Pancreas (tissue), 10 donors: ENCODE data around the gene WWC1. TPM values are rescaled to one million over a fixed set of nuclear protein-coding genes. Genes with fewer than 3 reads are reported as not detected.

Experiments used
- ATAC-seq, 4 donors: fragments of 200-7000 bp; cut with Tn5 transposase; one replicate each; pipeline versions ENCODE4 v1.8.0 to v1.9.1; 2020; ENCODE audit warnings: mild to moderate bottlenecking in 4 of 4, moderate library complexity in 4 of 4
- DNase-seq, 6 donors: peaks; one replicate each; pipeline ENCODE4 v3.0.0-alpha.2; 2020
- FAIRE-seq: peaks from 2 replicates; lab custom pipeline; 2012; peaks lifted over from hg19 to GRCh38; lab: Jason Lieb, UNC
- H3K27ac ChIP-seq, 4 donors: fragments of 200-600 bp; sonication (generic); 1 replicate in 3 of 4; 2 replicates in 1 of 4; pipeline versions ENCODE4 v1.5.0 to v1.8.0; 2020
- H3K27me3 ChIP-seq, 4 donors: fragments of 200-600 bp; one replicate each; pipeline ENCODE4 v1.8.0; 2021
- H3K36me3 ChIP-seq, 3 donors: fragments of 200-600 bp; sonication (generic) in 1 of 3; one replicate each; pipeline versions ENCODE4 v1.5.0 to v1.8.0; 2020 to 2021
- H3K4me1 ChIP-seq, 3 donors: fragments of 200-600 bp; one replicate each; pipeline ENCODE4 v1.8.0; 2021
- H3K4me3 ChIP-seq, 4 donors: fragments of 200-600 bp; sonication (generic) in 2 of 4; one replicate each; pipeline versions ENCODE4 v1.5.0 to v1.8.0; 2020 to 2021
- H3K9me3 ChIP-seq, 4 donors: fragments of 200-600 bp; one replicate each; pipeline ENCODE4 v1.8.0; 2021
- WGBS, 2 donors: extraction: QIAGEN DNeasy Blood & Tissue Kit; methylation state at CpG; one replicate each; pipeline ENCODE4 v1.1.7; 2013; 5-methylcytosine and 5-hydroxymethylcytosine counted together
- intact Hi-C, 3 donors: fragments of 100-400 bp; cut with DNase I; formaldehyde crosslinking; loops; one replicate each; pipeline versions ENCODE4 v1.11.1 to v1.14.2; 2022
- polyA plus RNA-seq, 2 donors: library from polyadenylated mRNA; stranded (reverse); fragments of 200-250 nt; gene quantifications; one replicate each; pipeline ENCODE4 v1.2.3, GENCODE V29; 2013
- total RNA-seq, 6 donors: library from RNA; stranded (reverse); fragmentation: NEBNext Ultra II Directional in 4 of 6; extraction: Animal tissue kit (Norgen Biotek cat#: 25700) in 4 of 6; gene quantifications; one replicate each; pipeline versions ENCODE4 v1.2.1 to v1.2.4, GENCODE V29; 2021 to 2023
- TF ChIP-seq, protein P1 (sequence below), 4 donors: fragments of 200-600 bp; sonication (generic) in 3 of 4; IDR thresholded peaks; one replicate each; pipeline versions ENCODE4 v1.5.0 to v1.8.0; 2021; ENCODE audit warnings: antibody characterized with exemption in 4 of 4
- donor health status: healthy with polysubstance abuse.
- donor health status: DM: no; HTN: no; CAD: no; lungs with moderate emphysema.
- donor health status: DM: no; HTN: no; CAD: no.
- donor health status: control.
- donor health status: control.
- donor health status: Bipolar disorder and iron deficiency.
- donor health status: DM: yes; HTN: yes; CAD: no.
- donor health status: DM: no; HTN: no; CAD: no.
- donor health status: DM: no; HTN: no; CAD: no.
- donor health status: DM: yes; HTN: yes; CAD: no.

WWC1 gene
- total and polyA plus RNA-seq, 8 donors, result 35.0 to 54.2 (median 38.7) TPM

DNA sequence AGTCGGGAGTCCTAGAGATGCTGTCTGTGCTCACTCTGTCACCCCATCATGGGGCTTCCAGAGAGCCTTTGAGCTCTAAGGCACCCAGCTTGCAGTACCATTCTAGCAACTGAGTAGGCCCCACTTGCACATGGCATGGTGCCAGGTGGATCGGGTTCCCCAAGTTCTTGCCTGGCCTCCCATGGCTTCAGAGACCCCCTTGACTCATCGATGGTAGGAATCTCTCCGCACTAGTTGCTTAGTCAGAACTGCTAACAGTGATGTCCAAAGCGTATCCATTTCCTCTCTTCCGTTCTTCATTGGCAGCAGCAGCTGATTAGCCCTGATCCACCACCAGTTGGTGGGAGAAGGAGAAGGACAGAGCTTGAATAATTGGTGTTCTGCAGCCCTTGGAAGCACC is 124.5 kb downstream of the WWC1 start:
- WGBS, 2 donors, result 93% methylated on average over 6 of the region's 6 CpGs
- intact Hi-C loops, result no loop called here
- ATAC-seq (no peak), DNase-seq (no peak), FAIRE-seq (no peak)
- H3K36me3 ChIP-seq, result peaks cover 0 to 40% (median 10%) of the 10 kb centered on the region in 3 donors
- no peaks in the 10 kb centered on the region for H3K27me3 ChIP-seq
- H3K27ac ChIP-seq, result no peak overlapping the region
- no peaks in the 10 kb centered on the region for H3K4me1 ChIP-seq
- TF ChIP-seq, protein P1, sequence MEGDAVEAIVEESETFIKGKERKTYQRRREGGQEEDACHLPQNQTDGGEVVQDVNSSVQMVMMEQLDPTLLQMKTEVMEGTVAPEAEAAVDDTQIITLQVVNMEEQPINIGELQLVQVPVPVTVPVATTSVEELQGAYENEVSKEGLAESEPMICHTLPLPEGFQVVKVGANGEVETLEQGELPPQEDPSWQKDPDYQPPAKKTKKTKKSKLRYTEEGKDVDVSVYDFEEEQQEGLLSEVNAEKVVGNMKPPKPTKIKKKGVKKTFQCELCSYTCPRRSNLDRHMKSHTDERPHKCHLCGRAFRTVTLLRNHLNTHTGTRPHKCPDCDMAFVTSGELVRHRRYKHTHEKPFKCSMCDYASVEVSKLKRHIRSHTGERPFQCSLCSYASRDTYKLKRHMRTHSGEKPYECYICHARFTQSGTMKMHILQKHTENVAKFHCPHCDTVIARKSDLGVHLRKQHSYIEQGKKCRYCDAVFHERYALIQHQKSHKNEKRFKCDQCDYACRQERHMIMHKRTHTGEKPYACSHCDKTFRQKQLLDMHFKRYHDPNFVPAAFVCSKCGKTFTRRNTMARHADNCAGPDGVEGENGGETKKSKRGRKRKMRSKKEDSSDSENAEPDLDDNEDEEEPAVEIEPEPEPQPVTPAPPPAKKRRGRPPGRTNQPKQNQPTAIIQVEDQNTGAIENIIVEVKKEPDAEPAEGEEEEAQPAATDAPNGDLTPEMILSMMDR (IDR thresholded peaks at IDR 0.05), result no peak
- no peak overlapping the region for H3K4me3 ChIP-seq
- no peaks in the 10 kb centered on the region for H3K9me3 ChIP-seq

DNA sequence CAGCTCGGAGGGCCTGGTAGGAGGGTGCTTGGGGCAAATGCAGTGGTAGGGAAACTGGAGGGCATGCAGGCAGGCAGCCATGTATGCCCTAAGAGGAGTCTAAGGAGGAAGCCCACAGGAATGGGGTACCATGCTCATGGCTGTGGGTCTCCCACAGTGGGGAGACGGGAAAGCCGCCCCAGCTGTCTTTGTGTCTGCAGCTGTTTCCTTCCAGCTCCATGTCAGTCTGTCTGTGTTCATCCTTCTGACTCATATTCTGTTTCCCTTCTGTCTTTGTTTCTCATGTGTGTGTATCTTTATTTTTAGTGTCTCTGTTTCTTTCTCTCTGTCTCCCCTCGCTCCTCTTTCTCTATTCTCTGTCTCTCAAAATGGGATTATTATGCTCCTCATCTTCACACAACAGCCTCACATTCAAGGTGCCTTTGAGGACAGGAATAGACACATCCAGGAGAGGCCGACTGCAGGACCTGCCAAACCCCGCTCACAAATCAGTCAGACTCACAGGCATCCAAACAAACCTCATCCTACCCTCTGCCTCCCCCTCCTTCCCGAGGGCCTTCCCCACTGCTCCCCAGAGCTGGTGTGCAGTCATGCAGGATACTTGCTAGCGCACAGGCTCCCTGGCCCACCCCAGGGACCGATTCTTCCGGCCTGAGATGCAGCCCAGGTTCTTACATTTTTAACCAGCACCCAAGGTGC is 126.4 kb downstream of the WWC1 start:
- intact Hi-C loops, result no loop called here
- H3K36me3 ChIP-seq, result peaks cover 0 to 28% (median 6%) of the 10 kb centered on the region in 3 donors

DNA sequence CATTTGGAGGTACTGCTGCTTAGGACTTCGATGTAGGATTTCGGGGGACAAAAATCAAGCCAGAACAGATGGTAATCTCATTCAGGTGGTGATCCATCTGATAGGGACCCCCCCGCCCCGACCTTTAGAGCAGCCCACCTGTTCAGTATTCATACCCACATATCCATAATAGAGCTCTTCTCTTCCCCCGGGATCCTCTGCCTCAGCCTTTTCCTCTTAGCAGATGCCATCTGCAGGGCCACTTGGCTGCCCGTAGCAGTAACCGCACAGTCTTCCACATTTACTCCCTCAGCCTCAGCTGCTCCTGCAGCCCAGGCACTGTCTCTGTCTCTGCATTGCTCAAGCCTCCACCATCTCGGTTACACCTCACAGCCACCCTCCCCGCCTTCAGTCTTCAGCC is 129.0 kb downstream of the WWC1 start:
- intact Hi-C loops, result loop anchor here in 2 of 3 donors (5.0 kb wide), 2 partner anchors 148 to 153 kb away; no protein-coding TSS in a partner anchor
- H3K27ac ChIP-seq, result no peak overlapping the region
- FAIRE-seq (no peak), ATAC-seq (no peak), DNase-seq (no peak)
- no peaks in the 10 kb centered on the region for H3K4me1 ChIP-seq
- peaks cover 0 to 13% (median 0%) of the 10 kb centered on the region in 3 donors for H3K36me3 ChIP-seq
- H3K27me3 ChIP-seq, result no peaks in the 10 kb centered on the region
- 82 to 84% methylated on average over 9 of the region's 9 CpGs for WGBS, 2 donors
- TF ChIP-seq, protein P1 (IDR thresholded peaks at IDR 0.05), result no peak
- no peak overlapping the region for H3K4me3 ChIP-seq
- no peaks in the 10 kb centered on the region for H3K9me3 ChIP-seq

More for the DNA sequence above, 126.4 kb downstream of the WWC1 start:
- no peak for DNase-seq
- H3K9me3 ChIP-seq, result no peaks in the 10 kb centered on the region
- H3K27me3 ChIP-seq, result no peaks in the 10 kb centered on the region
- 88 to 92% methylated on average over 10 of the region's 10 CpGs for WGBS, 2 donors
- ATAC-seq, result peak in 1 of 4 donors; percentile 11
- no peak overlapping the region for H3K4me3 ChIP-seq
- no peaks in the 10 kb centered on the region for H3K4me1 ChIP-seq
- FAIRE-seq, result no peak
- TF ChIP-seq, protein P1 (IDR thresholded peaks at IDR 0.05), result no peak
- H3K27ac ChIP-seq, result no peak overlapping the region

DNA sequence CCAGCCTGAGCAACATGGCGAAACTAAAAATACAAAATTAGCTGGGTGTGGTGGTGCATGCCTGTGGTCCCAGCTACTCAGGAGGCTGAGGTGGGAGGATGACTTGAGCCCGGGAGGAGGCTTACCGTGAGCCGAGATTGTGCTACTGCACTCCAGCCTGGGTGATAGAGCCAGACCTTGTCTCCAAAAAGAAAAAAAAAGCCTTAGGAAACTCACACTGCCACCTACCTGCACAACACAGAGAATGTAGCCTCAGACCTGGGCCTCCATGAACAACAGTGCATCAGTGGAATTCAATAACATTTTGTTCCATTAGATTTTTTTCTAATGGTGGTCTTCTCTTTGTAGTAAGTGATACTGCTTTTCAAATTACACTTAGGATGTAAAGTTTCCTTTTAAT is 131.0 kb downstream of the WWC1 start:
- intact Hi-C loops, result loop anchor here in 2 of 3 donors (5.0 kb wide), 2 partner anchors 150 to 155 kb away; no protein-coding TSS in a partner anchor

More for the DNA sequence above, 131.0 kb downstream of the WWC1 start:
- no peak for DNase-seq
- FAIRE-seq, result no peak
- Histone ChIP-seq H3K27me3 (no peaks in the 10 kb centered on the region), H3K4me1 (no peaks in the 10 kb centered on the region), H3K36me3 (peaks cover 0 to 10% (median 0%) of the 10 kb centered on the region in 3 donors), H3K9me3 (no peaks in the 10 kb centered on the region), H3K4me3 (no peak overlapping the region), H3K27ac (no peak overlapping the region)
- TF ChIP-seq, protein P1 (IDR thresholded peaks at IDR 0.05), result no peak
- 46 to 53% methylated on average over 4 of the region's 4 CpGs for WGBS, 2 donors
- peak in 3 of 4 donors; percentile 67 to 79 (median 72) for ATAC-seq
